ENCODE data around the gene BICD2.

- TF ChIP-seq CTCF (IDR thresholded peaks at IDR 0.05) (no peak), POLR2A (IDR thresholded peaks at IDR 0.05) (no peak), POLR2AphosphoS5 (IDR thresholded peaks at IDR 0.05) (no peak)
These were observed 97.6 kb downstream of the BICD2 start for GRCh38 chr9:92666912-92667532.

Measured in prostate gland (tissue), 2 donors.